Neural progenitor cell (in vitro differentiated cells): ENCODE data around the gene ZSWIM6. TPM values are rescaled to one million over a fixed set of nuclear protein-coding genes. Genes with fewer than 3 reads are reported as not detected.

ENCODE experiments used
- DNase-seq: peaks from one replicate; pipeline ENCODE4 v3.0.0-alpha.2; 2016; ENCODE audit warnings: low spot score
- H2AFZ ChIP-seq: fragments of 200-600 bp; sonication (generic); replicated peaks from 2 replicates; pipeline ENCODE4 v1.6.1; 2016; ENCODE audit warnings: antibody characterized with exemption
- H3F3A ChIP-seq: fragments of 200-600 bp; sonication (generic); 2 replicates; pipeline ENCODE4 v1.6.1; 2016; ENCODE audit warnings: antibody characterized with exemption, low read depth
- H3K27ac ChIP-seq: fragments of 200-600 bp; sonication (generic); 2 replicates; pipeline ENCODE4 v1.5.1; 2016; ENCODE audit warnings: mild to moderate bottlenecking
- H3K27me3 ChIP-seq: fragments of 200-600 bp; sonication (generic); 2 replicates; pipeline ENCODE4 v1.6.1; 2016; ENCODE audit warnings: mild to moderate bottlenecking, moderate library complexity
- H3K36me3 ChIP-seq: fragments of 200-600 bp; sonication (generic); 2 replicates; pipeline ENCODE4 v1.5.1; 2016
- H3K4me1 ChIP-seq: fragments of 200-600 bp; sonication (generic); 2 replicates; pipeline ENCODE4 v1.6.1; 2016; ENCODE audit warnings: mixed run types
- H3K4me2 ChIP-seq: fragments of 200-600 bp; sonication (generic); 2 replicates; pipeline ENCODE4 v1.6.1; 2016
- H3K4me3 ChIP-seq: fragments of 200-600 bp; sonication (generic); 2 replicates; pipeline ENCODE4 v1.5.1; 2016
- H3K79me2 ChIP-seq: fragments of 200-600 bp; sonication (generic); 2 replicates; pipeline ENCODE4 v1.6.1; 2016; ENCODE audit warnings: low read depth
- H3K9ac ChIP-seq: fragments of 200-600 bp; sonication (generic); 2 replicates; pipeline ENCODE4 v1.6.1; 2016
- H3K9me3 ChIP-seq: fragments of 200-600 bp; sonication (generic); 2 replicates; pipeline ENCODE4 v1.5.1; 2016; ENCODE audit warnings: low read depth
- H4K20me1 ChIP-seq: fragments of 200-600 bp; sonication (generic); 2 replicates; pipeline ENCODE4 v1.6.1; 2016; ENCODE audit warnings: low read depth
- H3K27ac Mint-ChIP-seq: 3 replicates; pipeline ENCODE4 v1.8.0; 2021; ENCODE audit warnings: mixed read lengths
- H3K27me3 Mint-ChIP-seq: 2 replicates; pipeline ENCODE4 v1.8.0; 2022; ENCODE audit warnings: low read depth, mild to moderate bottlenecking, inconsistent platforms, moderate library complexity, mixed read lengths; ENCODE audit not compliant: insufficient read depth
- H3K36me3 Mint-ChIP-seq: 3 replicates; pipeline ENCODE4 v1.8.0; 2021; ENCODE audit warnings: mixed read lengths
- H3K4me1 Mint-ChIP-seq: 3 replicates; pipeline ENCODE4 v1.8.0; 2021; ENCODE audit warnings: mixed read lengths
- H3K4me3 Mint-ChIP-seq: 3 replicates; pipeline ENCODE4 v1.8.0; 2021; ENCODE audit warnings: mild to moderate bottlenecking, moderate library complexity, mixed read lengths
- H3K9me3 Mint-ChIP-seq: 3 replicates; pipeline ENCODE4 v1.8.0; 2020; ENCODE audit warnings: mixed read lengths
- CTCF ChIP-seq: fragments of 200-600 bp; sonication (generic); IDR thresholded peaks from 2 replicates; pipeline ENCODE4 v1.5.1; 2017; ENCODE audit warnings: antibody characterized with exemption, mild to moderate bottlenecking
- EZH2 ChIP-seq: fragments of 200-600 bp; sonication (generic); IDR thresholded peaks from 2 replicates; pipeline ENCODE4 v1.6.1; 2017; ENCODE audit warnings: antibody characterized with exemption, mild to moderate bottlenecking, moderate library complexity
- EZH2phosphoT487 ChIP-seq: fragments of 200-600 bp; sonication (generic); IDR thresholded peaks from 2 replicates; pipeline ENCODE4 v1.6.1; 2017; ENCODE audit warnings: antibody characterized with exemption
- total RNA-seq: library from RNA; depleted of rRNA; stranded (reverse); fragments of >200 nt; gene quantifications from 2 replicates; pipeline ENCODE4 v1.2.3, GENCODE V29; 2015; ENCODE audit warnings: low replicate concordance

Gene ZSWIM6
- total RNA-seq, 1 donor from 2014 or later = 32.2 TPM

GRCh38 chr5:61505281-61505680, 173.2 kb downstream of the ZSWIM6 start:
- H3K27ac Mint-ChIP-seq = no peak overlapping the region
- H3K27me3 Mint-ChIP-seq = no peaks in the 10 kb centered on the region
- Histone ChIP-seq H3K36me3 (no peaks in the 10 kb centered on the region), H3K27ac (no peak overlapping the region), H3K79me2 (peaks cover 4% of the 10 kb centered on the region), H3K4me1 (no peaks in the 10 kb centered on the region), H3K4me3 (no peak overlapping the region), H2AFZ (no peak overlapping the region), H3K9ac (no peak overlapping the region), H3K4me2 (no peak overlapping the region), H3K9me3 (no peaks in the 10 kb centered on the region), H3K27me3 (no peaks in the 10 kb centered on the region), H3F3A (no peaks in the 10 kb centered on the region), H4K20me1 (peaks cover 6% of the 10 kb centered on the region)
- peaks cover 17% of the 10 kb centered on the region for H3K4me1 Mint-ChIP-seq
- peaks cover 6% of the 10 kb centered on the region for H3K9me3 Mint-ChIP-seq
- H3K4me3 Mint-ChIP-seq = no peak overlapping the region
- peaks cover 41% of the 10 kb centered on the region for H3K36me3 Mint-ChIP-seq
- DNase-seq = no peak
- TF ChIP-seq CTCF = no peak
- TF ChIP-seq EZH2phosphoT487 = no peak
- TF ChIP-seq EZH2 = no peak

GRCh38 chr5:61507232-61507631, 175.2 kb downstream of the ZSWIM6 start:
- no peaks in the 10 kb centered on the region for H3K79me2 ChIP-seq
- Mint-ChIP-seq H3K27me3 (no peaks in the 10 kb centered on the region), H3K27ac (no peak overlapping the region), H3K4me3 (no peak overlapping the region), H3K9me3 (peaks cover 11% of the 10 kb centered on the region), H3K4me1 (peaks cover 17% of the 10 kb centered on the region), H3K36me3 (peaks cover 40% of the 10 kb centered on the region)
- H3F3A ChIP-seq = no peaks in the 10 kb centered on the region
- no peak for TF ChIP-seq EZH2phosphoT487
- TF ChIP-seq EZH2 = no peak
- no peak for TF ChIP-seq CTCF
- no peaks in the 10 kb centered on the region for H3K36me3 ChIP-seq
- no peak overlapping the region for H3K4me3 ChIP-seq
- no peak overlapping the region for H2AFZ ChIP-seq
- H3K4me2 ChIP-seq = no peak overlapping the region
- no peaks in the 10 kb centered on the region for H3K27me3 ChIP-seq
- no peak overlapping the region for H3K27ac ChIP-seq
- H3K4me1 ChIP-seq = no peaks in the 10 kb centered on the region
- no peak for DNase-seq
- no peaks in the 10 kb centered on the region for H3K9me3 ChIP-seq
- peaks cover 3% of the 10 kb centered on the region for H4K20me1 ChIP-seq
- no peak overlapping the region for H3K9ac ChIP-seq

GRCh38 chr5:61516946-61517345, 184.9 kb downstream of the ZSWIM6 start:
- Mint-ChIP-seq H3K27ac (no peak overlapping the region), H3K4me1 (no peaks in the 10 kb centered on the region), H3K9me3 (peaks cover 46% of the 10 kb centered on the region), H3K4me3 (no peak overlapping the region), H3K36me3 (peaks cover 50% of the 10 kb centered on the region), H3K27me3 (no peaks in the 10 kb centered on the region)
- peaks cover 6% of the 10 kb centered on the region for H3K36me3 ChIP-seq
- H3K79me2 ChIP-seq = peaks cover 50% of the 10 kb centered on the region
- no peak for DNase-seq
- H3K4me3 ChIP-seq = no peak overlapping the region
- no peaks in the 10 kb centered on the region for H3K9me3 ChIP-seq
- no peak overlapping the region for H2AFZ ChIP-seq
- no peak overlapping the region for H3K9ac ChIP-seq
- peaks cover 13% of the 10 kb centered on the region for H4K20me1 ChIP-seq
- no peak overlapping the region for H3K4me2 ChIP-seq
- H3K4me1 ChIP-seq = no peaks in the 10 kb centered on the region
- no peaks in the 10 kb centered on the region for H3K27me3 ChIP-seq
- H3K27ac ChIP-seq = no peak overlapping the region
- H3F3A ChIP-seq = no peaks in the 10 kb centered on the region
- TF ChIP-seq EZH2phosphoT487 (no peak), CTCF (no peak), EZH2 (no peak)
